Stimulated activated CD4-positive, alpha-beta T cell treated with anti-CD3 and anti-CD28 coated beads, Interleukin-1b, Interleukin-23, amount 100 ng/mL, for 48 hours (primary cell): ENCODE data around the gene A3GALT2.

ENCODE experiments used
- DNase-seq: peaks from one replicate; pipeline ENCODE4 v3.0.0-alpha.2; 2020

A3GALT2 gene

DNA sequence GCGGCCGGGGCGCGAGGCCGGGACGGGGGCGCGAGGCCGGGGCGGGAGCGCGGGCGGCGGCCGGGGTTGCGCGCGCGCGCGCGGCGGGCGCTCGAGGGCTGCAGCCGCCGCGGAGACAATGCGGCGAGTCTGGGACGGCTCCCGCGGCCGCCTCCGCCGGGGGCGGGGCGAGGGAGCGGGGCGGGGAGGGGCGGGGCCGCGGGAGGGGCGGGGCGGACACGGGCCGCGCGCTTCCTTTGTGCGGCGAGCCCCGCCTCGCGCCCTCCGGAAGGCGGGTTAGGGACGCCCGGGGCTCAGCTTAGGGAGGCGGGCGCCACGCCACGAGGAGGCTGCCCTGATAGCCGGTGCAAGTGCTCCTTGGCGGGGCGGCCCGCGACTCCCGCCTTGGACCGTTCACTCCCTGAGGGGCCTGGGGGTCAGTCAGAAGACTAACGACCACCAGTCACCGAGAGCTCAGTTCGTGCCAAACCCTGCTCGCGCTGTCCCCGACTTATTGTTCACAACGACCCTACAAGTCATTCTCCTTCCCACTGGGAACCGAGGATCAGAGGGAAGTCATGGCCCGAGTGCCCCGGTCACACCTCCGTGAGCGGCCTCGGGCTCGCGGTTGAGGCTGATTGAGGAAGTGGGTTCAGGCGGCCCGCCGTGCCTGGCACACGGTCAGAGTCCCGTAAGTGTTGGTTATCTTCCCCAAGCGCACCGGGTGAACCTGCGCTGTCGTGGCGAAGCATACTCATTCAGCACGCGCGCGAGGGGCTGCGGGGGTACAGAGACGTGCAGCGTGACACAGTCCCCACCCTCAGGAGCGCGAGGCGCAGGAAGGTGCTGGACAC is 29.1 kb upstream of the A3GALT2 start:
- peak; percentile 76 for DNase-seq

DNA sequence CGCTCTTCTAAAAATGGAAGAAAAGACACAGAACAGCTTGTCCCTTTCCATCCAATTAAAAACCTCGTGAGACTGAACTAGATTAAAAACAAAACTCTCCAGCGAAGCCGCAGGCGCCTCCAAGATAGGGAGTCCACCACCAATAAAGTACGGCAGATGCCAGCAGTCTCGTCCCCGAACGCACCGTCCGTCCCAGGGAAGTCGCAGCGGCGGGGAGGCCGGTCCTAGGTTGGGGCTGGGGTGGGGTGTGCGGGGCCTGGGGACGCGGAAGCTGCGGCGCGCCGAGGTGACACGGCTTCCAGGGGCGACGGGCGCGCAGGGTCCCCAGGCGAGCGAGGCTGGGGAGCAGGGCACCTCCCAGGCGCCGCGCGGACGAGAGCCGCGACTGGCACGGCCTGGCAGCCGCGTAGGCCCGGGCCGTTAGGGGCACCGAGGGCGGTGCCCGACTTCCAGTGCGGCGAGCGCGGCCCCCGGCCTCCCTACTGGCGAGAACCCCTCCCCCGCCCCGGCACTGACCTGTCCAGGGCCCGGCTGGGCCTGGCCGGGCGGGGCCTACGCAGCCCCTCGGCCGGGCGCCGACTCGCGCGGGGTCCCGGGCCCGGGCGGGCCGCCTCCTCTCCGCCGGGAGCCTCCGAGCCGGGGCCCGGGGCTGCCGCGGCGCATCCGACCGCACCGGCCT is 28.3 kb upstream of the A3GALT2 start:
- DNase-seq, result peak; percentile 49

DNA sequence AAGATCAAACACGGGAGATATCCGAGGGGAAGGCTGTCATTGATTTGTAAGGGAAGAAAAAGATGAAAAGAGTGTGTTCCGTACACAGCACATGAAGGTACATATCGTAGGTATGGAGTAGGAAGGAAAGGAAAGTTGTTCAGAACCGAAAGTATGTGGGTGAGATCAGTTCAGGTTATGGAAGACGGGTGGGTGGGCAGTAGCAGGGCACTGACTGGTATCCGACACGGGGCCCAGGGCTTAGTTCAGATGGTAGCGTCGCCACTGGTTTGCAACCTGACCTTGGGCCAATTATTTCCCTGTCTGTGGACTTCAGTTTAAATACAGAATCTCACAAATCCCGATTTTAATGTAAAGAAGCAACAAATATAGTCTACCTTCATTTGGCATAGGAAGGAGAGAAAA is 27.8 kb upstream of the A3GALT2 start:
- DNase-seq, result peak; percentile 25

DNA sequence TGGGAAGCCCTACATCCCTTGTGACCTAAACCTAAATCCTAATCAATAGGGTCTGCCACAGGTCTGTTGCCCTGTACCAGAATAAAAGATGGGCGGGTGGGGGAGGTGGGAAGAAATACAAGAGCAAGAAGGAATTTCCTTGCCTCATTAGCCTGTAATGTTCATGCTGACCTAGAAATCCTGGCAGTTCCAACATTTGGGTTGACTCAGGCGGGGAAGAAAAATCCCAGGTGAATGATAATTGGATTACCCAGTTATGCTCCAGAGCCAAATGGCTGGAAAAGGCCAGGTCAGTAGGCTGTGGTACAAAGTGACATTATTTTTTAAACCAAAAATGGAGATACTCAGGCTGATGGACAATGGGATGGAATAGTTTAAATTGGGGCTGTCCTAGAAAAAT is 27.3 kb upstream of the A3GALT2 start:
- no peak for DNase-seq

DNA sequence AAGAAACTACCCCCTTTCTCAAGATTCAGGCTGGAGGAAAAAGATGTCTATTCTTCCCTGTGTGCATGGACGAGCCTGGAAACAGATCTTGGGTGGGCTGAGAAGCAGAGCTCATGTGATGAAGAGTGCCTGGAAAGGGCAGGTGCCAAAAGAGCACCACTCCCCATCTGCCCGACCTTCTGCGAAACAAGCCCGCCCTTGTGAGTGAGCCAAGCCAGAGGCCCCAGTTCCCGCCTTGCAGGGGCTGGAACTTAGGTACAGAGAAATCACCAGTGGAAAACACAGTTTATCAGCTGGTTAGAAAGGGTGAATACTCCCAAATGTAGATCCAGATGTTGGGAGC is 26.7 kb upstream of the A3GALT2 start:
- no peak for DNase-seq

DNA sequence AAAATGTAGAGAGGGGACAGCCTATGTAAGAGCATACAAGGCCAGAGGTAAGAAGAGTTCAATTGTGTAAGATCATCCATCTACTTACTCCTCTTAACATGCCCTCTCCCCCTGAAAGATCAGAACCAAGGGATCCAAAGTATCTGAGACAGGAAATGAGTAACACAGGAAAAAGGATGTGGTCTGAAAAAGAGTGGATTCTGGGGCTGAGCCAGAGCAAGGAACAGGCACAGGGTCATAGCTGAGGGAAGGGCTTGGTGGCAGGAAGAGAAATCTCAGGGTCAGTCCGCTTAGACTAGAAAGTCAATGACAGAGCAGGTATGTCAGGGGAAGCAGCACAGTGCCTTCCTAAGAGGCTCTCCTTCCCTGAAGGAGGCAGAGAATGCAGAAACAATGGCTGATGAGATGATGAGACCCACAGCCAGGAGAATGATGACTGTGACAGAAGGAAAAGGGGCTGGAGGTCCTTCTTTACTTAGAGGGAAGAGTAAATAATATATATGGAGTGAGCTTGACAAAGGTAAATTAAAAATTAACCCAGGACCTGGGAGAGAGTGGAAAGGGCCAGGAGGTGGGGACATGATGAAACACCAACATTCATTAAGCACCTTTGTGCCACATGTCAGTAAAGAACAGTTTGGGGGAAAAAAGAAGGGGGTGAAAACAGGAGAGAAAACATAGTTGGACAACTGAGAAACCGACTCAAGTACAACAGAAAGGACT is 26.2 kb upstream of the A3GALT2 start:
- DNase-seq, result no peak

DNA sequence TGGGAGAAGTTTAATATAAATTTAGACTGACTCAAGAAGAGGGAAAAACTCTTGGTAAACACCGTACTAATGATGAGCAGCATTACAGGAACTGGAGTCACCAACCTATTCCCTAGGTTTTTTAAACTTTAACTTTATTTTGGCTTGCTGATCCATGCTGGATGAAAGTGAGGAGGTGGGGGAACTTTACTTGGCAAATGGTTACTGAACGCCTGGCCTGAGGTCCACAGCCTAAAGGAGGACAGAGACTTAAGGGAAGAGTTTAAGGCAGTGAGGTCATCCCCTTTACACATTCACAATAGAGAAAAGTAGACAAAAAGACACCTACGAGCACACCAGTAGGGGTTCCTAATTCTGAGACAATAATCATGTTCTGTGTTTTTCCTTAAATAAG is 25.6 kb upstream of the A3GALT2 start:
- no peak for DNase-seq

DNA sequence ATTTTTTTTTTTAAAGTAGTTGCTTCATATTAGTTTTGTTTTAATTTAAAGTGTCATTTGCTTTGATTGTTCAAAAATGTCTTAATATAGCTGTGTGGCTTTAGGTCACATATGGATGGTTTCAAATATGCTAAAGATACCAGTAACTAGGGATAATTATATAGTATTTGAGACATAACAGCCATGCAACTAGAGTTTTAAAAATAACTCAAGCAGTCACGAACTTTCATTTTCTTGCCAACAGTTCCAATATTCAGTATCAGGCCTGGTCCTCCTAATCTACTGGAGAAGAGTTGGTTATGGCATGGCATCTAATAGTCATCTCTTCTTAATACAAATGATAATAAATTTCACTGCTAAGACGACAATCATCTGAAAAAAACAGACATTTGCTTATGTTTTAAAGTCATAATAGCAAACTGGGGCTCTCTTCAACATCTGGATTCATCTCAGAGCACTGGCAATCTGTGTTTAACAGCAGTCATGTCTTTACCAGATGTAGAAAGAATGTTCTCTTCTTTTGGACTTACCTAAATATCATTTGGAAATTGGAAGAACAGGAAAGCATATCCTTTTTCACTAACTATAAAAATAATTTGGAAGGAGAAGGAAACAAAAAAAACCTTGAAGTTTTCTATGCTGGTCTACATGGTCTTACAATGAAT is 24.1 kb upstream of the A3GALT2 start:
- DNase-seq, result no peak

DNA sequence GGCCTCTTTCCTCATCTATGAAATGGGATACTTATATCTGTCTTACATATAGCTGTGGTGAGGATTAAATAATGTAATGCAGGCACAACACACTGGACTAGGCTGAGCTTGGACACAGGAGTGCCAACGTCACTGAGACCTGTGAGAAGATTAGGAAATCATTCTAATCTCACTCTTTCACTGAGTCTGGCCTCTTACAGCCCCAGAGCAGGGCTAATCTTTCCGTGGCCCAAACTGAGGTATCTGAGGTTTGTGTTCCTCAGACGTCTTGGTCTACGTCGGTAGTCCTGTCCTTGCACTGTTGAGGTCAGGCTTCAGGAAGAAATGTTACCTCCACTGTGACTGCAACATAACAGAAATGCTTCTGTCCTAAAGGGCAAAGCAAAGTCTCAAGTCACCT is 22.6 kb upstream of the A3GALT2 start:
- DNase-seq, result no peak

DNA sequence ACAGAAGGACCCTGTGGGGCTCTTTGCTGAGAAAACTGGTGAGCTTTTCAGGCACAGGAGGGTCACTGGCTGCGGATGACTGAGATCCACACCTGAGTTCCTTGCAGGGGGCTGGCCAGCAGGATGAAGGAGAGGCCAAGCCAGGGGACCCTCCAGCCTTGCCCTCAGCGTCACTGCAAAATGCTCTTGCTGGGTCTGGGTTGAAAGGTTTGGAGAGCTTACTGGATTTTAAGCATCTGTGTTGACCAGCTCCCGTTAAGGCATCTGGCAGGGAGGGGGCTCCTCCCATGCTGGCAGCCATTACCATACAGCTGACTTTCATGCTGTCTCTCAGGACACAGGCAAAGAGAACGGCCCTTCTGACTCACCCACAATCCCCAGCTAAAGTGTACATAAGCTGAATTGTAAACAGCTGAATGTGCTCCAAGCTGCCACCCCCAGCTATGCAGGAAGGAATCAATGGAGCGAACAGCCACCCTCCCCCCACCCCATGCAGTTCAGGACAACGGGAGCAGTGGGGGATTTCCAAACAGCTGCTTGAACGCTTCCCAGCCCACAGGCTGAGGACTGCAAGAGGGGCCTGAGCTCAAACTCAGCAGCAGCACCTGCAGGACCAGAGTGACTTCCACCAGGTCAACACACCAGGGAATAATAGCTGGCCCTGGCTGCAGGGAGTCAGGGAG is 21.3 kb upstream of the A3GALT2 start:
- DNase-seq, result no peak

DNA sequence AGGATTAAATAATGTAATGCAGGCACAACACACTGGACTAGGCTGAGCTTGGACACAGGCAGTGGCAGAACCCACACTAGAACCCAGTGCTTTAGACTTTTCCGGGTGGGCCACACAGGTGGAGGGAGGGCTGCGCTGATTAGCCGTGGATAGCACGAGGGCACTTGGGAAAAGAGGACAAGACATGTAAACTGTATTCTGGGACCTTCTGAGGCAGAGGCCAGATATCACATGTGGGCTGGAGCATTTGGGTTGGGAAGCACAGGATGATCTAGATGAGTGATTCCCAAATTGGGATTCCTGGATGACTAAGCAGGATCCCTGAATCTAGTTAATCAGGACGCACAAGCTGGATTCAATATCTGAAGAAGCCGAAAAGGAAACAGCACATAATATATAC is 20.3 kb upstream of the A3GALT2 start:
- DNase-seq, result no peak

DNA sequence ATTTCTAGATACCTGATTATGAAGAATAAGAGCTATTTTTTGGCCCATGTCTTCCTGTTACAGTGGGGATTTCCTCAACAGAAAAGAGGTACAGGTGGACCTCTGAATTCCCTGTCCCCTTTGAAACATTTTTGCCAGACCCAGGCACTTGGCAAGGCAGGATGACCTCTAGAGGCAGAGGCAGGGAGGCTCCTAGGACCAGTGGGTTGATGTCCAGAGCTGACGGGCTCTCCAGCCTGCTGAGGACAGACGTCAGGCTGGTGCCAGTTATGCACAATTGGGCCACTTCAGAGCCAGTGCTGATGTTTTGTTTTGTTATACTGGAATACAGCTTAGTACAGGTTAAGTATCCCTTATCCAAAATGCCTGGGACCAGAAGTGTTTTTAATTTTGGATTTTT is 18.5 kb upstream of the A3GALT2 start:
- DNase-seq, result no peak

DNA sequence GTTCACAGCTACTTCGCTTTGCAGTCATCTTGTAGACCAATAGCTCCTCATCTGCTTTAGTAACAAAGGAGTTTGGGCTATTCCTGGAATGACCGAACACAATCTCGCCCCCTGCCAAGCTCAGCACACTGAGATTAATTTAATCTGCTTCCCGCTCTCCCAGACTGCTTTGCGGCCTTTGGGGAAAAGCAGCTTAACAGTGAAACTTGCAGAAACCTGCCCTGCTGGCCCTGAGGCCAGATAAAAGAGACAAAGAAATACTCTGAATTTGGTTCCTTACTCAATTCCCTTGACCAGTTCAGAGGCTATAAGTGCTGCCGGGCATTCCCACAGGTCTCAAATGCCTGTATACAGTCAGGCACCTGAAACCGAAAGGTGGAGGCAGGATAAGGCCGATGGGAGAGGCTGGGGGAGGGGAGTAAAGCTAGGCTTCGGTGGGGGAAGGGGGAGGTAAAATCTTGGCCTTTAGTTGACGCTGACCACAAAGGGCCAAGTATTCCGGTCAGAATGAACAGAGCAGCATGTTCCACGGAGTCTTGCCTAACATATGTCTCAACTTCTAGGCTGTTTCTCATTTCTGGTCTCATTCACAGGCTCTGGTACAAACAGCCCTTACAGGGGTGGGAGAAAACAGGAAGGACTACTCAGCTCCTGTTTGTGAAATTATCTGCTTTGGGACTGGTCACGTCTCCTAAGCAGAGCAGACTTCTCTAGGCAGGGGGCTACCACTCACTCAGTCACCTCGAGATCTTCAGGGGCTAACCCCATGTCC is 17.7 kb upstream of the A3GALT2 start:
- no peak for DNase-seq

DNA sequence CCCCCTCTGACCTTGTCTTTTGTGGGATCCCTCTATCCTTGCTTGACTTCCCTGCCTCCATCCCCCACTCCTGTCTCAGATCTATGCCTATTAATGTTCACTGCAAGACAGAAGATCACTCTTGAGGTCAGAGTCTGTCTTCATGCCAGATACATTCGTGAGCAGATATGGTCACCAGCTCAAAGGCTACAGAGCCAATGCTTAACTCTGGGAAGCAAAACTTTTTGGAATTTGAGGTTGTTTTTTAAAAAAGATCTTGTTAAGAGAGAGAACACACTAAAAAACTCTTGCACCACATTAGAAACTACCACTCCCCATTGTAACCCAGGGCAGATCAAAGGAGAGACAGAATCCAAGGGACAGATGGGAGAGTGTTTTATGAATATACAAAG is 17.1 kb upstream of the A3GALT2 start:
- no peak for DNase-seq

DNA sequence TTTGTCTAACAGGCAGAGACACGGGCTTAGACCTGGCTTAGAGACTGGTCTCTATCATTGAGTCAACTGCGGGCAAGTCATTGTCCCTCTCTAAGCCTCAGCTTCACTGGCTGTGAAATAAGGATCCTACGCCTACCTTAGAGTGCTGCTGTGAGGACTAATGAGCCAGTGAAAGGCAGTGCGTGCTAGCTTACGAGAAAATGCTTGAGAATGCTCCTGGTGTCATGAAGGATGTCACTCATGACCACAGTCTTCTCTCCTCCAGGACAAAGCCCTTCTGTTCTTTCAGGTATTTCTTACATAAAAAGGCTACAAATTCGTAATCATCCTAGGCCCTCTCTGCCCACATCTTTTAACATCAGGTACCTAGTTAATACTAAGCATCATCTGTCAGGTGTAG is 16.5 kb upstream of the A3GALT2 start:
- no peak for DNase-seq

DNA sequence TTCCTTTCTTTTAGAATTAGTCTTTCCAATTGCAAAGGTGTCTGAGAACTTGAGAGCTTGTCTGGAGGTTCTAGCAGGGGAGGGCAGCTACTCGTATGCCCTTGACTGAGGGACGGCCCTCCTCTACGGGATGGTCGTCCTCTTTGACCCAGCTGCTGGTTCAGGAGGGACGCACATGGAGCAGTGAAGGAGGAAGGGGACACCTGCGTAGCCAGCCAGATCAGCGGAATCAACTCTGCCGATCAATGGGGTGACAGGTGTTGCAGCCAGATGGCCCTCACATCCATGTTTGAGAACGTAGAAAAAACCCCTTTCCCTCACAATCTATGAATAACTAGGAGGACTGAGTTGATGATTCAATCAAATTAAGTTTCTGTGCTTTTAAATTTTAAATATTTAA is 15.7 kb upstream of the A3GALT2 start:
- DNase-seq, result no peak

DNA sequence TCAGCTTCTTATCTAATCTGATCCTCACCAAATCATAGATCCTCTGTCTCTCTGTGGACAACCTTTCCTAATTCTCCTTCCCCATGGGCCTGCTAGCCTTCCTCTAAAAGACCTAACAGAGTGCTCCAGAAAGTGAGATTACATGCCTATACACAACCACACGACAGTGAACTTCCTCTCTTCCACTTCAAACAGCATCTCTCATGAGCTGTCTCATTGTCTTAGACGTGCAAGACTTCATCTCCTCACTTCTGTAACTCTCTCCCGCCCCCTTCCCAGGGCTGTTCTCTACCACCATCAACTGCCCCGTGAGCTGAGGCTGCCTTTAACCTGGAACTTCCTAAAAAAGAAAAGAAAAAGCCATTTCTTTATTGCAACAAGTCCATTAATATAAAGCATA is 14.1 kb upstream of the A3GALT2 start:
- DNase-seq, result no peak

DNA sequence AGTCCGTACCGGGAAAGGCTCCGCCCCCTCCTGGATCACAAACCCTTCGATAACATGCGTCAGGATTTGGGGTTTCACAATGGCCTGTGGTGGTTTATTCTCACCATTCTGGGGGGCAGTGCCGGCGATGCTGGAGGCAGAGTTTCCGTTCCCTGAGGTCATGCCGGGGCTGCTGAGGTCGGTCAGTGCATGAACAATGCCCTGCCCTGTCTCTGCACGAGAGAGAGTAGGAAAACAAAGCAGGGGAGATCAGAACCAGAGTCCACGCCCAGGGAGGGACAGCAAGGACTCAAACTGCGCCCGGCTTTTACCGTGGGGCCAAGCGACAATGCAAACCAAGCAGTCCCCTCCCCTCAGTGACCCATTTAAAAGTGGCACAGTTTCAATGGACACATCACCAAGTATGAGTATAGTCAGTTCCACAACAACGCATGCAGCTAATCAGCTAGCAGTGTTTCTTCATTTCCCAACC is 13.2 kb upstream of the A3GALT2 start:
- no peak for DNase-seq

DNA sequence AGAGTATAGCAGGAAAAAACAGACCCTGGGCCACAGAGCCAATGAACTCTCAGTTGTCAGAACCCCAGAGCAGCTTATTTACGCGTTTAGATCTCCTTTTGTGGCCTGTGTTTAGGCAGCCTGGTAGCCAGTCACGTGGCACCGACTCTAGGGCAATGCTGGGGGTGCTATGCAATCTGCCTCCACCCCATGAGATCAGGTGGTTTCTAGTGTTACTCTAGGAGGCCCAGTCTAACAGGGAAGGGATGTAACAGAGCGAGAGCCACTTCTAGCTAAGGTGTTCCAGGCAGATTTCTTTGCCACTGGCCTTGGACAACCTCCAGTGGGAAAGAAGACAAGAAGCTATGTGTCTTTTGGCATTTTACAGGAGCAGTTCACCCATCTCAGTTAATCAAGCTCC is 12.0 kb upstream of the A3GALT2 start:
- no peak for DNase-seq

DNA sequence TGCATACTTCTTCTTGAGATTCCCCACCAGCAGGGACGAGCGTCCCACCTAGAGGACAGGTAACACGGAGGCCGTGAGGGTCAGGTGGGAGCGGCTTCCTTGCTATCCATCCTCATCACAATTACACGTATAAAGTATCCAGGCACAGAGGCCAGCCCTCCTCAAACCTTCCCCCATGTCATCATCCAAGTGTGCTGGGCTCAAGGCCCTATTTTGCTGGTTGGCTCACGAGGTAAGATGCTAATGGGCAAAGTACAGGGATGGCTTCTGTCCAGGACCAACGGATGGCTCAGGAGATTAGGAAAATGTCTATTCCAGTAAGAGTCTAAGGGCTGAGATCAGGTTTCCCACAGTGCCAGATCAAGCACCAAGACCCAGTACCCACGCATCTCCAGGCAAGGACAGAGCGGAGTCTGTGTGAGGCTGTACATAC is 11.5 kb upstream of the A3GALT2 start:
- no peak for DNase-seq

DNA sequence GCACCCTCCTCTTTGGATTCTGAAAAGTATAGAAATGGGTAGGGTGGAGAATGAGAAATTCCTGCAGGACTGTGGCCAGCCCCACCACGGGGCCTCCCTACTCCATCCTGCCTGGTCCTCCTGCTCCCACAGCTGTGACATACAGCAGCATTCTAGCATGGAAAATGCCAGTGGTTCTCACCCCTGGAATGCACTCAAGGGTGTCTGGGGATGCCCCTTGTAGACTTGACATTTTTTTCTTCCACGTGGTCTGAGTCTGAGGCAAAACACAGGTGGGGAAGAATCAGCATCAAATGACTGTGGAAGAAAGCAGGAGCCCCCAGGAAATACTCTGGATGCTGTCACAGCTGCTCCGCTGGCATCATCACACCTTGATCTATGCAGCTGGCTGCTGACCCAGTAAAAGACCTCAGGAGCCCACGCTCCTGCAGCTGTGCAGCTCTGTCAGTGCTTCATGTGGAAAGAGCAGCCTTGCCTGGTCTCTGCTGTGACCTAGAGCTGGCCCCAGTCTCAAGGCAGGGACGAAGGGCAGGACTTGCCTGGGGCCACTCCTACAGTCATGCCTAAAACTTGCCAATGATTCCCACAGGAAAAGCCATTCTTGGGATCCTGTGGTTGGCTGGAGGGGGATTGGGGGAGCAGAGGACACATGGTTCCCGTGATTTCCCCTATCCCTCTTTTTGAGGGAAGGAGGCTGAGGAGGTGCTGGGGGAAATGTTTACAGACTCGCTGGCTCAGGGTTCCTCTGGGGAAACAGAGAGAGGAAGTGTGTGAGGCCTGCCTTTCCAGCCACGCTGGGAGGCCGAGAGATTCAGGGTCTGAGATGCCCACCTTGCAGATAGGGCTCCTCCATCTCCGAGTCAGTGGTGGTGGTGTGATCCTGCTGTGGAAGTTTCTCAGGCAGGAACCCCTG is 10.8 kb upstream of the A3GALT2 start:
- no peak for DNase-seq
